ENCODE measurements around the gene CBFB.
A peak's percentile ranks its signal among the peaks of the same experiment; 100 is the strongest.

Gene CBFB

DNA sequence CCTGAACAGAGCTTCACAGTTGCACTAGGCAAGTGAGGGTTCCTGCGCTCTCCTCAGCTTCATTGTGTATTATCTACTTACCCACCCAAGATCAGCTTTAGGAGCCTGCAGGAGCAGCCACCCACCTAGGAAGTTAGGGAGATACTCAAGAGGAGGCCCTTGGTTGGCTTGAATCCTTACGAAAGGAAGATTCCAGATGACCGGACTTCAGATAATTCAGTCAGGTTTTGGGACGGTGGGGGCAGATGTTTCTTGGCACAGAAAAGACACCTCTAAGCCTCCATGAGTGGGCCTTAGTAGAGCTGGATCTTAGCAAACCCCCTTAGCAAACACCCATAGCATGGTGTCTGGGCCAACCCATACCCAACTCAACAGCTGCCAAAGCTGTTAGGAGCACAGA is 2.4 kb upstream of the CBFB start:
- no peak overlapping the region for H3K4me3 ChIP-seq (ENCODE audit: severe bottlenecking)

DNA sequence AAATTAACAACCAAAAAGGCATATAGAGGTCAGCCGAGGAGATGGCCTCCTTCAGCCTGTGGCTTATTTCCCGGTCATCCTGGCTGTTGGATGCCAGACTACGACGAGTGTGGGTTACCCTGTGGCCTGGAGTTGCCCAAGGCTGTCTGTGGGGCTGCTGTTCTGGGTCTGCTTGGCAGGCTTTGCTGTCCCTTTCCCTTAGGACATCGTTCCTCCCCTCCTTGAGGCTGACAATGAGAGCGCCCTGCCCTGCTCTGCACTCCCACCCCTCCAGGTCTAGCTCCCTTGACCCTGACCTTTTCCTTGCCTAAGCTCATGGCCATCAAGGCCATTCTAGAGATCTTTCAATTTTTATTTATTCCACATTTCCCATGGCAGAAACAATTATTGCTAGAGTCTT is 1.9 kb upstream of the CBFB start:
- no peak overlapping the region for H3K4me3 ChIP-seq (ENCODE audit: severe bottlenecking)
- H3K4me1 ChIP-seq (ENCODE audit: insufficient read depth, poor library complexity, severe bottlenecking) = no peaks in the 10 kb centered on the region
- no peaks in the 10 kb centered on the region for H3K9me3 ChIP-seq (ENCODE audit: severe bottlenecking)
- DNase-seq (ENCODE audit: low spot score) (no peak), ATAC-seq (ENCODE audit: low read depth) (no peak)
- peaks cover 11% of the 10 kb centered on the region for H3K36me3 ChIP-seq (ENCODE audit: low read depth)
- H3K27me3 ChIP-seq (ENCODE audit: insufficient read depth, poor library complexity, severe bottlenecking) = no peaks in the 10 kb centered on the region
- no peak overlapping the region for H3K27ac ChIP-seq (ENCODE audit: poor library complexity, severe bottlenecking)
- TF ChIP-seq, protein P1, sequence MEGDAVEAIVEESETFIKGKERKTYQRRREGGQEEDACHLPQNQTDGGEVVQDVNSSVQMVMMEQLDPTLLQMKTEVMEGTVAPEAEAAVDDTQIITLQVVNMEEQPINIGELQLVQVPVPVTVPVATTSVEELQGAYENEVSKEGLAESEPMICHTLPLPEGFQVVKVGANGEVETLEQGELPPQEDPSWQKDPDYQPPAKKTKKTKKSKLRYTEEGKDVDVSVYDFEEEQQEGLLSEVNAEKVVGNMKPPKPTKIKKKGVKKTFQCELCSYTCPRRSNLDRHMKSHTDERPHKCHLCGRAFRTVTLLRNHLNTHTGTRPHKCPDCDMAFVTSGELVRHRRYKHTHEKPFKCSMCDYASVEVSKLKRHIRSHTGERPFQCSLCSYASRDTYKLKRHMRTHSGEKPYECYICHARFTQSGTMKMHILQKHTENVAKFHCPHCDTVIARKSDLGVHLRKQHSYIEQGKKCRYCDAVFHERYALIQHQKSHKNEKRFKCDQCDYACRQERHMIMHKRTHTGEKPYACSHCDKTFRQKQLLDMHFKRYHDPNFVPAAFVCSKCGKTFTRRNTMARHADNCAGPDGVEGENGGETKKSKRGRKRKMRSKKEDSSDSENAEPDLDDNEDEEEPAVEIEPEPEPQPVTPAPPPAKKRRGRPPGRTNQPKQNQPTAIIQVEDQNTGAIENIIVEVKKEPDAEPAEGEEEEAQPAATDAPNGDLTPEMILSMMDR (IDR thresholded peaks at IDR 0.05; ENCODE audit: poor library complexity, severe bottlenecking) = no peak

More for the DNA sequence above, 2.4 kb upstream of the CBFB start:
- DNase-seq (ENCODE audit: low spot score) (no peak), ATAC-seq (ENCODE audit: low read depth) (no peak)
- no peaks in the 10 kb centered on the region for H3K4me1 ChIP-seq (ENCODE audit: insufficient read depth, poor library complexity, severe bottlenecking)
- TF ChIP-seq, protein P1 (IDR thresholded peaks at IDR 0.05; ENCODE audit: poor library complexity, severe bottlenecking) = no peak
- H3K36me3 ChIP-seq (ENCODE audit: low read depth) = peaks cover 9% of the 10 kb centered on the region
- H3K9me3 ChIP-seq (ENCODE audit: severe bottlenecking) = no peaks in the 10 kb centered on the region
- no peaks in the 10 kb centered on the region for H3K27me3 ChIP-seq (ENCODE audit: insufficient read depth, poor library complexity, severe bottlenecking)
- H3K27ac ChIP-seq (ENCODE audit: poor library complexity, severe bottlenecking) = no peak overlapping the region

DNA sequence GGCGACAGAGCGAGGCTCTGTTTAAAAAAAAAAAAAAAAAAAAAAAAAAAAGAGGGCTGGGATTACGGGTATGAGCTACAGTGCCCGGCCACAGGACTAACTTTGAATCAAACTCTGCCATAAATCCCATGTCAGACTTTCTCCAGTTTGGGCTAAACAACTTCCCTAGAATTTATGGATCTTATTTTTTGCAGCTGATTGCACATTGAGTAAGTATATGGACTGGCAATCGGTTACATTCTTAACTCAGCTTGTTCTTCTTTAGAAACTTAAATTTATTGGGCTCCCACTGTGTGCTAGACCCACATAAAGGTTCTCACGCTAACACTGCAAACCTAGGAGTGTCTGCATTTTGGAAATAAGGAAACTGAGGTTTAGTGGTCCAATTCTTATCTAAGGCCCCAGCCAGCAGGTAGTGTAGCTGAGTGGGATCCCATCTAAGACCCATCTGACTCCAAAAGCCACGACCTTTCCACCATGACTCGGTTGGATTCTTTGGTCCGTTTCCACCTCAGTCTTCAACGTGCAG is 718 bp upstream of the CBFB start:
- Histone ChIP-seq H3K27me3 (ENCODE audit: insufficient read depth, poor library complexity, severe bottlenecking) (no peaks in the 10 kb centered on the region), H3K9me3 (ENCODE audit: severe bottlenecking) (no peaks in the 10 kb centered on the region), H3K27ac (ENCODE audit: poor library complexity, severe bottlenecking) (peak overlapping the region; percentile 83), H3K4me1 (ENCODE audit: insufficient read depth, poor library complexity, severe bottlenecking) (no peaks in the 10 kb centered on the region), H3K36me3 (ENCODE audit: low read depth) (peaks cover 20% of the 10 kb centered on the region), H3K4me3 (ENCODE audit: severe bottlenecking) (peak overlapping the region; percentile 76)
- TF ChIP-seq, protein P1 (IDR thresholded peaks at IDR 0.05; ENCODE audit: poor library complexity, severe bottlenecking) = no peak
- ATAC-seq (ENCODE audit: low read depth) (peak; percentile 8; the same call in 1 of the 3 replicates), DNase-seq (ENCODE audit: low spot score) (no peak)

DNA sequence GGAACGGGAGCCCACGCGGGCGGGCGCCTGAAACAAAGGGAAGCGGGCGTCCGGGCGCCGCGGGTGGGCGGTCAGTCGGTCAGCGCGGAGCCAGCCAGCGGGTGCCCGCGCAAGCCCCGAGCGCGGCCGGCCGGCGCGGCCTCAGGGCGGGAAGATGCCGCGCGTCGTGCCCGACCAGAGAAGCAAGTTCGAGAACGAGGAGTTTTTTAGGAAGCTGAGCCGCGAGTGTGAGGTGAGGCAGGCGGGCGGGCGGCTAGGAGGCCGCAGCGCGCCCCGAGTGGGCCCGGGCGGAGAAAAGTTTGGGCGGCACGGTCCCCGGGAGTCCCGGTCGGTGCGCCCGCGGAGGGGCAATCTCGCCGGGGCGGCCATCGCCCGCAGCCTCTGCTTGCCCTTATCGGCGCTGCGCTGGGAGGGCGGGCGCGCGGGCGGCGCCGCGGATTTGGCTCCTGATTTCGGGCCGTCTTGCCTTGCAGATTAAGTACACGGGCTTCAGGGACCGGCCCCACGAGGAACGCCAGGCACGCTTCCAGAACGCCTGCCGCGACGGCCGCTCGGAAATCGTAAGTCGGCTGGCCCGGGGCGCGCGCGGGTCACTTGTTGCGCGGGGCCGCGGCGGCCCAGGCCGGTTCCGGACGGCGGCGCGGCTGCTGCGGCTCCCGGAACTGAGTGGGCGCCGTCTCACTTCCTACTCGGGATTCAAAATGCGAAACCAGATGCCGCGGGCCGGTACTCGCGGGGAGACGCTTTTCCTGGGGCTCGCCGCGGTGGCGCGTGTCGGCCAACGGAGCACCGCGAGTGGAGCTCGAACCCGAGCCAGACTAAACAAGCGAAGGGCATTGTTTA is 526 bp downstream of the CBFB start:
- H3K27ac ChIP-seq (ENCODE audit: poor library complexity, severe bottlenecking) = peak overlapping the region; percentile 83
- no peaks in the 10 kb centered on the region for H3K9me3 ChIP-seq (ENCODE audit: severe bottlenecking)
- peak overlapping the region; percentile 76 for H3K4me3 ChIP-seq (ENCODE audit: severe bottlenecking)
- ATAC-seq (ENCODE audit: low read depth) (peak; percentile 56), DNase-seq (ENCODE audit: low spot score) (no peak)
- no peaks in the 10 kb centered on the region for H3K27me3 ChIP-seq (ENCODE audit: insufficient read depth, poor library complexity, severe bottlenecking)
- H3K4me1 ChIP-seq (ENCODE audit: insufficient read depth, poor library complexity, severe bottlenecking) = no peaks in the 10 kb centered on the region
- TF ChIP-seq, protein P1 (IDR thresholded peaks at IDR 0.05; ENCODE audit: poor library complexity, severe bottlenecking) = no peak
- peaks cover 26% of the 10 kb centered on the region for H3K36me3 ChIP-seq (ENCODE audit: low read depth)

Measured in RWPE2 (cell line).